GM21737 (cell line): ENCODE results near the gene FCHSD2.
"Not testable (repeated sequence)": the region's sequence is repeated elsewhere in the genome, so short reads cannot be mapped to it uniquely, and the experiment has no call there.

Experiments used
- ATAC-seq: cut with Tn5 transposase; IDR thresholded peaks from one replicate; pipeline ENCODE4 v1.9.1; 2021; ENCODE audit warnings: mild to moderate bottlenecking, moderate library complexity; ENCODE audit not compliant: unreplicated experiment

The FCHSD2 gene

GRCh38 chr11:72940417-72940816, 201.7 kb downstream of the FCHSD2 start:
- no peak for ATAC-seq

- ATAC-seq: no peak
These were observed 203.1 kb downstream of the FCHSD2 start for GRCh38 chr11:72939031-72939430.

- ATAC-seq: no peak
These were observed 204.7 kb downstream of the FCHSD2 start for GRCh38 chr11:72937439-72937838.

- ATAC-seq: no peak
These were observed 206.4 kb downstream of the FCHSD2 start for GRCh38 chr11:72935700-72936099.

GRCh38 chr11:72932132-72932570, 210.0 kb downstream of the FCHSD2 start:
- no peak for ATAC-seq

GRCh38 chr11:72930008-72930407, 212.1 kb downstream of the FCHSD2 start:
- ATAC-seq: no peak

GRCh38 chr11:72929256-72929655, 212.9 kb downstream of the FCHSD2 start:
- ATAC-seq: no peak

DNA sequence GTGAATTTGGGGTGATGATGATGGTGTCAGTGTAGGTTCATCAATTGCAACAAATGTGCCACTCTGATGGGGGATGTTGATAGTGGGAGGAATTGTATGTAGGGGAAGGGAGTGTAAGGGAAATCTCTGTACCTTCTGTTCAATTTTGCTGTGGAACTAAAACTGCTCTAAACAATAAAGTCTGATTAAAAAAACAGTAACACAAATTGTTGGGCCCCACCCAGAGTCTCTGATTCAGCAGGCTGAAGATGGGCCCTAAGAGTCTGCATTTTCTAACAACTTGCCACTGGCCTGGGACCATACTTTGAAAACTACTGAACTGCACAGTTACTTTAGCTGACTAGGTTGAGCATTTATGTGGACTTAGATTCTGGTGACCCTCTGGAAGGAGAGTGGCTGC, 214.7 kb downstream of the FCHSD2 start:
- ATAC-seq: no peak

DNA sequence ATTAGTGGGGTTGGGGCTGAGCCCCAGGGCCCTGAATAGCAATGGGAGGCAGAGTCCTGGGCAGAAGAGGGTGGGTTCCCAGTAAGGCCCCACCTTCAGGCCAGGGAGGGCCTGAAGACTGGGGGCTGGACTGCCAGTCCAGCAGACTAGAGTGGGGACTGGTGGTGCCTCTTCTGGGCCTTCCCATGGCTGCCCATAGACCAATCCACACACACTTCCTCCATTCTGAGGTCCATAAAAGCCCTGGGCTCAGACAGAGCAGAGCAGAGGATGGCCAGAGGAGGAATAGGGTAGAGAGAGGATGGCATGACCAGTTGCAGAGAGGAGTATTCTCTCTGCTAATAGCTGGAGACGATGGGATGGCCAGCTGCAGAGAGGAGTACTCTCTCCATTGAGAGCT, 216.0 kb downstream of the FCHSD2 start:
- ATAC-seq: no peak

DNA sequence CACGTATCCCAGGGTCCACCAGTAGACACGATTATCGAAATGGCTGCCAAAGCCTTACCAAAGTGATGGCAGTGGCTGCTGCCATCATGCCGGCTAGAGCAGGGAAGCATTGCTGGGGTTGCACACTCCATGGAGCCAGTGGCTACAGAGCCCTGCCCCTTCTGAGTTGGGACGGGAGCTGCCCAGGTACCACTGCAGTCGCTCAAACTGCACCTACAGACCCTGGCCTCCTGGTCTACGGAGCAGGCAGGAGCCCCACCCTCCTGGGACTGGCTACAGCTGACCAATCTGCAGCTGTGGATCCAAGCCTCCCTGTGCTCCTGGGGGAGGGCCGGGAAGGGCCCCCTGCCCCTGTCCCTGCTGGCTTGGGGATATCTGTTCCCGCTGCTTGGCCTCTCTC, 216.5 kb downstream of the FCHSD2 start:
- ATAC-seq: no peak

- ATAC-seq: no peak
These were observed 217.4 kb downstream of the FCHSD2 start for GRCh38 chr11:72924568-72925190.

- ATAC-seq: no peak
These were observed 220.9 kb downstream of the FCHSD2 start for GRCh38 chr11:72921028-72921716.

DNA sequence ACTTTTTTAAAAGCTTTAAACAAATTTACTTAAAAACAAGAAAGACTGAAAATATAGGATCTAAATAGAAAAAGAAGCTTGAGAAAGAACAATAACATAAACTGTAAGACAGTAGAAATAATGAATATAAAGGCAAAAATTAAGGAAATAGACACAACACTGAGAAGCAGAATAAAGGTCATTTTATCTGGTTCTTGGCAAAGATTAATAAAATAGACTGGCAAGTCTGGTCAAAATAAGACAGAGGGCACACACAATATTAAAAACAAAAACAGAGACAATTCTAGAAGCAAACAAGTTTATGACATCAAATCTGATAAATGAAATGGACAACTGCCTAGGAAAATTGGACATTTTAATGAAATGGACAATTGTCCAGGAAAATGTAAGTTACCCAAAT, 222.1 kb downstream of the FCHSD2 start:
- no peak for ATAC-seq

- ATAC-seq: no peak
These were observed 223.3 kb downstream of the FCHSD2 start for GRCh38 chr11:72918851-72919250.

DNA sequence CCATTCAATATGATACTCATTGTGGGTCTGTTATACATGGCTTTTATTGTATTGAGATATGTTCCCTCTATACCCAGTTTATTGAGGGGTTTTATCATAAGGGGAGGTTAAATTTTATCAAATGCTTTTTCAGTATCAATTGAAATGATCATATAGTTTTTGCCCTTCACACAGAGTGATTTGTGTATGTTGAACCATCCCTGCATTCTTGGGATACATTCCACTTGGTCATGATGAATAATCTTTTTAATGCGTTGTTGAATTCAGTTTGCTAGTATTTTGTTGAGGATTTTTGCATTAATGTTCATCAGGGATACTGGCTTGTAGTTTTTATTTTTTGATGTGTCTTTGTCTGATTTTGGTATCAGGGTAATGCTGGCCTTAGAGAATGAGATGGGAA, 229.9 kb downstream of the FCHSD2 start:
- no peak for ATAC-seq

GRCh38 chr11:72909558-72910388, 232.3 kb downstream of the FCHSD2 start:
- ATAC-seq: not testable (repeated sequence)

DNA sequence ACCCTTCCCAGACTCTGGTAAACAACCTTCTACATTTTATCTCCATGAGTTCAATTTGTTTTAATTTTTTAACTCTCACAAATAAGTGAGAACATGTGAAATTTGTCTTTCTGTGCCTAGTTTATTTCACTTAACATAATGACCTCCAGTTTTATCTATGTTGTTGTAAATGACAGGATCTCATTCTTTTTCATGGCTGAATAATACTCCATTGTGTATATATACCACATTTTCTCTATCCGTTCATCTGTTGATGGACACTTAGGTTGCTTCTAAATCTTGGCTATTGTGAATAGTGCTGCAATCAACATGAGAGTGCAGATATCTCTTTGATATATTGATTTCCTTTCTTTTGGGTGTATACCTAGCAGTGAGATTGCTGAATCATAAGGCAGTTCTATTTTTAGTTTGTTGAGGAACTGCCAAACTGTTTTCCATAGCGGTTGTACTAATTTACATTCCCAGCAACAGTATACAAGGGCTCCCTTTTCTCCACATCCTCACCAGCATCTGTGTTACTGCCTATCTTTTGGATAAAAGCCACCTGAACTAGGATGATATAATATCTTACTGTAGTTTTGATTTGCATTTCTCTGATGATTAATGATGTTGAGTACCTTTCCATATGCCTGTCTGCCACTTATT, 234.0 kb downstream of the FCHSD2 start:
- ATAC-seq: no peak

DNA sequence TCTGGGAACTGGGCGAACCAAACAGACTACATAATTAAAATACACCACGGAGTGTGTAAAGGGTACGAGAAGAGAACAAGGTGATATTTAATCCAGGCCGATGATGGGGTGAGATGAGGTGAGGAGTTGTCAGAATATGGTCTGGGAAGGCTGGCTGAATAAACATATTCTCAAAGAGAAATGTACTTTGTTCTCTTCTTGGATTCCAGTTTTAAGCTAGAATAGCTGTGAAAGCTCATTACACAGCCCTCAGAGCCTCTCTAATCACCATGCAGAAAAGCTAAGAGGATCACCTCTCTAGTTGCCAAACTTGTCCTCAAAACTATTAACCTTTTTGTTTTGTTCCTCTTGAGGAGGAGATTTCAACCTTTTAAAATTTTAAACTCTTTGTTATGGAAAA, 238.1 kb downstream of the FCHSD2 start:
- no peak for ATAC-seq

DNA sequence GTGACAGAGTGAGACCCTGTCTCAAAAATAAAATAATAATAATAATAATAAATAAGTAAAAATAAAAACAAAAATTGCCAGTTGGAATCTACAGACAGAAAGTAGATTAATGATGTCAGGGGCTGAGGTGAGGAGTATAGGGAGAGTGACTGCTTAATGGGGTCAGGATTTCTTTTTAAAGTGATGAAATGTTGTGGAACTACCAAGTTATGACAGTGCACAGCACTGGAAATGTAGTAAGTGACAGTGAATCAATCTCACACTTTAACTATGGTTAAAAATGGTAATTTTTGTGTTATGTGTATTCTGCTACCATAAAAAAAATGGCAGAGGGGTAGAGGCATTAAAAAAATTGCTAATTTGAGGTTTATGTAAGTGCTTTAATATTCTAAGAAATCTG, 240.7 kb downstream of the FCHSD2 start:
- ATAC-seq: no peak

- no peak for ATAC-seq
These were observed 242.1 kb downstream of the FCHSD2 start for GRCh38 chr11:72900013-72900412.

DNA sequence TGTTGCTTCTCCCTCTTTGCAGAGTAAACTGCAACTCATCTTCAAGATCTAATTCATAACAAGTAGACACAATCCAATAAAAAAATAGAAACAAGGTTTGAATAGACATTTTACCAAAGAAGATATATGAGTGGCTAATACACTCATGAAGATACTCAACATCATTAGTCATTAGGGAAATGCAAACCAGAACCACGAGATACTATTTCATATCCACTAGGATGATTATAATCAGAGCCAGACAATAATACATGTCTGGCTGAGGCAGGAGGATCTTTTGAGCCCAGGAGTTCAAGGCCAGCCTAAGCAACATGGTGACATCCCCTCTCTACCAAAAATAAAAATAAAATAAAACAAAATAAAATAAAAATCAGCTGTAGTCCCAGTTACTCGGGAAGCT, 242.9 kb downstream of the FCHSD2 start:
- ATAC-seq: no peak
